ENCODE results near the gene TBC1D14.

DNA sequence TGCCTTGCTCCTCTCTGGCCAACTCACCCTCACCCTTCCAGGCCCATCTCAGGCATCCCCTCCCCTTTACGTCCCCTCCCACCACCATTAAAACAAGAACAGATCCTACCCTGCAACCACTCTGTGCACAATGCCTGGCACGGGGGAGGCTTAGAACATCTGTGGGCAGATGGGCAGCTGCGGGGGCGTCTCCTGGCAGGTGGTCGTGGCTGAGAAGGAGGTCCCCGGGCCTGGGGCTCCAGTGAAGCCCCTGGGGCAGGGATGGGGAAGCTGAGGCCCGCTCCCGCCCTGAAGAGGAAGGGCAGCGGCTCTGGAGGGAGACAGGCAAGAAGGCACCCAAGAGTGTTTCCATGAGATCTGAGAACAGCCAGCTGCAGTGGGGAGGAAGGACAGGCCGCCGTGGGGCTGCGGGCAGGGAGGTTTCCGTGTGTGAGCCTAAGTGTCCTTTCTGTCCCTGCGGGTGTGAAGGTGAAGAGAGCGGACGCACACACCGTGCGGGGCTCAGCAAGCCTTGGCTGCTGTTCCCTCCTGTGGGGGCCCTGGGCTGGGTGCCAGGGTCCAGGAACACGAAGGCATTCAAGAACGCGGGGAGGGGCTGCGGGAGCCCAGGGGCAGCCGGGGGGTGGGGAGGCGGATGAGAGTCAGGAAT, 7.8 kb upstream of the TBC1D14 start:
- TF ChIP-seq, protein P1, sequence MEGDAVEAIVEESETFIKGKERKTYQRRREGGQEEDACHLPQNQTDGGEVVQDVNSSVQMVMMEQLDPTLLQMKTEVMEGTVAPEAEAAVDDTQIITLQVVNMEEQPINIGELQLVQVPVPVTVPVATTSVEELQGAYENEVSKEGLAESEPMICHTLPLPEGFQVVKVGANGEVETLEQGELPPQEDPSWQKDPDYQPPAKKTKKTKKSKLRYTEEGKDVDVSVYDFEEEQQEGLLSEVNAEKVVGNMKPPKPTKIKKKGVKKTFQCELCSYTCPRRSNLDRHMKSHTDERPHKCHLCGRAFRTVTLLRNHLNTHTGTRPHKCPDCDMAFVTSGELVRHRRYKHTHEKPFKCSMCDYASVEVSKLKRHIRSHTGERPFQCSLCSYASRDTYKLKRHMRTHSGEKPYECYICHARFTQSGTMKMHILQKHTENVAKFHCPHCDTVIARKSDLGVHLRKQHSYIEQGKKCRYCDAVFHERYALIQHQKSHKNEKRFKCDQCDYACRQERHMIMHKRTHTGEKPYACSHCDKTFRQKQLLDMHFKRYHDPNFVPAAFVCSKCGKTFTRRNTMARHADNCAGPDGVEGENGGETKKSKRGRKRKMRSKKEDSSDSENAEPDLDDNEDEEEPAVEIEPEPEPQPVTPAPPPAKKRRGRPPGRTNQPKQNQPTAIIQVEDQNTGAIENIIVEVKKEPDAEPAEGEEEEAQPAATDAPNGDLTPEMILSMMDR (IDR thresholded peaks at IDR 0.05; ENCODE audit: poor library complexity), result no peak
- TF ChIP-seq EZH2 (IDR thresholded peaks at IDR 0.05; ENCODE audit: borderline replicate concordance), result no peak
